Hypothalamus (tissue), 51 donors: ENCODE measurements around the gene CAMK1D.
A peak's percentile ranks its signal among the peaks of the same experiment; 100 is the strongest.
"Not testable (repeated sequence)": the region's sequence is repeated elsewhere in the genome, so short reads cannot be mapped to it uniquely, and the experiment has no call there.

Experiments
- DNase-seq, 51 donors: peaks; one replicate each; lab custom pipeline; 2025; lab: John Stamatoyannopoulos, UW

CAMK1D gene

GRCh38 chr10:12797471-12798262, 448.3 kb downstream of the CAMK1D start:
- no peak for DNase-seq

GRCh38 chr10:12799144-12799543, 449.8 kb downstream of the CAMK1D start:
- no peak for DNase-seq

- DNase-seq: no peak
Observed at GRCh38 chr10:12799714-12800113, 450.4 kb downstream of the CAMK1D start.

GRCh38 chr10:12800302-12800701, 451.0 kb downstream of the CAMK1D start:
- DNase-seq: no peak

GRCh38 chr10:12801214-12802087, 452.1 kb downstream of the CAMK1D start:
- no peak for DNase-seq

- DNase-seq: no peak
Observed at GRCh38 chr10:12803776-12804175, 454.4 kb downstream of the CAMK1D start.

DNA sequence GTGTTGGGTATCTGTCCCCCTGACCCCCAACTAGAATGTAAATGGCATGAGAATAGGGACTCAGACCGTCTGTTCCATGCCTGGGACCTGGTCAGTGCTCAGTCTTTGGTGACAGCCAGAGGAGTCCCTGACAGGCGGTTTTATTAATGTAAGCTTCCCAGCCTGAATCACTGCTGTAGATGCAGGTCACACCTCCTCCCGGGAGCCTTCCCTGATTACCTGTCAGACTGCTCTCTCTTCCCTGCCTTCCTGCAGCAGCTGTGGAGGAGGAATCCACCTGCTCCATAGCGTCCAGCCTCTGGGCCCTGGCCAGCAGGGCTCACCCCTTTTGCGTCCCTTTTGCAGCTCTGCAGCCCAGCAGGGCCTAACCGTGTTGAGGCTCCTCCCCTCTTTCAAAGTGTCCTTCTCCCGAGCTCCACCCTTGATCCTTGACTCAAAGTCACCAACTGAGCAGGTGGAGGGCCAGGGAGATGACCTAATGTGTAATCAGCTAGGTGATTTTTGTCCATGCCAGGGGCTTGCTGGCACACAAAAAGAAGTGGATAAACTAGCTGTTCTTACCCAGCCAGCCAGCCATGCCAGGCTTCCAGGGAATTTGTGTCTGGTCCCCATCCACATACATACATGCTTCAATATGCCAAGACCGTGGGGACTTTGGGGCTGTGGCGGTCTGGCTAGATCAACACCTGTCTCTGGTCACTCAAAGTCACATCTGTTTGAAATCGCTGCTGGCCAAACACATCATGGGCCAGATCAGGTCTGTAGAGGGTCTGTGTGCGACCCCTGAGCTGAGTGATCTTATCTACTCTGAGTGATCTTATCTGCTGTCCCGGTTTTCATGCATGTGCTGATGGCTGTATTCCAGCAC, 457.1 kb downstream of the CAMK1D start:
- no peak for DNase-seq

GRCh38 chr10:12807096-12807755, 457.9 kb downstream of the CAMK1D start:
- no peak for DNase-seq

DNA sequence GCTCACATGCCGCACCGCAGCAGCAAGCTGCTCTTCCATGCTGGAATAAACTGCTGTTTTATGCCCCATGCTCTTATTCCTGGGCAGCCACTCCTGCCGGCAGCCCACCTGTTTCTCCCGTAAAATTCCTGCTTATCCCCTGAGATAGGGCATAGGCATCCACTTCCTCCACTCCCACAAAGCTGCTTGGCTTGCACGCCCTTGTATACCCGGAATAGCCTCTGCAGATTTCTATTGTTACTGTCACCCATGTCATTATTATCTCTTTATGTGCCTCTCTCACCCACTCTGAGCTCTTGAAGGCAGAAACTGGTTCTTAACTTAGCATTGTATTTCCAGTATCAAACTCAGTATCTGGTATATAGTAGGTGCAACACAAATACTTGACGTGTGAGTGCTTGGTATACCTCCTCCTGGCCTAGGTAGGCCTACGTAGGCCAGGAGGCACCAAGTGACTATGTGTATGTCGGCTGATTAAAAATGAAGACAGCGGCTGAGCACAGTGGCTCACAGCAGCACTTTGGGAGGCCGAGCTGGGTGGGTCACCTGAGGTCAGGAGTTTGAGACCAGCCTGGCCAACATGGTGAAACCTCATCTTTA, 458.8 kb downstream of the CAMK1D start:
- DNase-seq: no peak

DNA sequence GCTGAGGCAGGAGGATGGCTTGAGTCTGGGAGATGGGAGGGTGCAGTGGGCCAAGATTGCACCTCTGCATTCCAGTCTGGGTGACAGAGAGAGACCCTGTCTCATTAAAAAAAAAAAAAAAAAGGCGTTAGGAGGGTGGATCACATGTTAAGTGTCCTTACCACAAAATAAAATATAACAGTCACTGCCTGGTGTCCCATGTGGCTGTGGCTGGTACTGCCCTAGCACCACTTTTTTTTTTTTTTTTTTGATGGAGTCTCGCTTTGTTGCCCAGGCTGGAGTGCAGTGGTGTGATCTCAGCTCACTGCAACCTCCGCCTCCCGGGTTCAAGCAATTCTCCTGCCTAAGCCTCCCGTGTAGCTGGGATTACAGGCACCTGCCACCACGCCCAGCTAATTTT, 460.7 kb downstream of the CAMK1D start:
- DNase-seq: not testable (repeated sequence)

DNA sequence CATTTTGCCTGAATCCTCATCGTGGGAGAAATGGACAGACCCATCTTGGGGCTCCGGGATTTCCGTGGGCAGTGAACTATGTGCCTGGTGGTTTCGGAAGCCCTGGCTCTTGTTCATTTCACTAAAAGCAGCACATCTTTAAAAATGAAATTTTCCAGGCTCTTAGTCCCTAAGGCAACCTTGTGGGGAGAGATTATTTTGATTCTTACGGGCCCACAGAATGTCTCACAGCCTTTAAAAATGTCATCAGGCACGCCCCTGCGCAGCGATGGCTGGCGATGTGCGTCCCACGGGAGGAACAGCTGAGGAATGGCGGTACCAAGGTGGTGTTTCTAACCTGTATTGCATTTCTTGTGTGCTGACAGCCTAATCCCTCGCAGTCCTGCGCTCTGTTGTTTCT, 462.5 kb downstream of the CAMK1D start:
- DNase-seq: no peak

GRCh38 chr10:12812571-12812970, 463.2 kb downstream of the CAMK1D start:
- no peak for DNase-seq

GRCh38 chr10:12814166-12814565, 464.8 kb downstream of the CAMK1D start:
- no peak for DNase-seq

- no peak for DNase-seq
Observed at GRCh38 chr10:12819071-12819470, 469.7 kb downstream of the CAMK1D start.

- DNase-seq: no peak
Observed at GRCh38 chr10:12819656-12820055, 470.3 kb downstream of the CAMK1D start.

DNA sequence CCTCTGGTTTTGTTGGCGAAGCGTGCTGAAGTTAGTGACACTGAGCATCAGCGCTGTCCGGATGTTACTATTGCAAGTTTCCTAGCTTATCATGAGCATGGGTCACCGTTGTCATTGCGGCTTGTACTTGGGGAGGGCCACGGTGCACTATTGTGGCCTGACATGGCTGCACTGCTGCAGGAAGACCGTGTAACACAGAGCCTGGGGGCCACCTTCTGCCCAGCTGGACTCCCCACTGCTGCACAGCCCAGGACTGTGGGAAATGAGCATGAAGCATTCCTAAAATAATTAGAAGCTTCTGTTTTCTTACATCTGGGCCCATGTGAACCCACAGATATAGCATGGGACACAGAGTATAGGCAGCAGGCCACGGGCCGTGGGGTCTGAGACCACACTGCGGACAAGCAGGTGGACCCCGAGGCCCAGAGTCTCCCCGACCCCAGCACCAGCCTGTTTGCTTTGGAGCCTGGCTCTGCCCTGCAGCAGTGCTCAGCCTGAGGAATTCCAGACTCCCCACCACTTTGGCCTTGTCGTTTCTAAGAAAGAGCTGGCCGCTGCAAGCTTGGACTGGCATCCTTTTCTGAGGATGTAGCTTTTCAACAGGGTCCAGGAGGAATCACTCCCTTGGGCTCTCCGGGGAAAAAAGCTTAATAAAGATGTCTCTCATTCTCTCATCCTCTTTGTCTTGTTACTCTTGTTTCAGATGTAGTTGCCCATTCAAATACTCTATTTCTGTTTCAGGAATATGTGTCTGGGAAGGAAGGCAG, 473.0 kb downstream of the CAMK1D start:
- no peak for DNase-seq

DNA sequence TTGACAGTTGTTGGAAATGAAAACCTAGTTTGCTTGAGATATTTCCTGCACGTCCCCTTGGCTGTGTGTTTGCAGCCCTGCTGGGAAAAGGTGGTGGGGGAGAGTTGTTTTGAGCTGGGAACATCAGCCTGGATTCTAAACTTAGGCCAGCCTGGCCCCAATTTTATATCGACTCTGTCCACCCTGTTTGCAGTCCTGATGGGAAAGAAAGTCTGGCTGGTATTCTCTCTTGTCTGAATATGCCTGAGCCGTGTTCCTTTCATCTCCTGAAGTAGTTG, 473.5 kb downstream of the CAMK1D start:
- DNase-seq: no peak

DNA sequence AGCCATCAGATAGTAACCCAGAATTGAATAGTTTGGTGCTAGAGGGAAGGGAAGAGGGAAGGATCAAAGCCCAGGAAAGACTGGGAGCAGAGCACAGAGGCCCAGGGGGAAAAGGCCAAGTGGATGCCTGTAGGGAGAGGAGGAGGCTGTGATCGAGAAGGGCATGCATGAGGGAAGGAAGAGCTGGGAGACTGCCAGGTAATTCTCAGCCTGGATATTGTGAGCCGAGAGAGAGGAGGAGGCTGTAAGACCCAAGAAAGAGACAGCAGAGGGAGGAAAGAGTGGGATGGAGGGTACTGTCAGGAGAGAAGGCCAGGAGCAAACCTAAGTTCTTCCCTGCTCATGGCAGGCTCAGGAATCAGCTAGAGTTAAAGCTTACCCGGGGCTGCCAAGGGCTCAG, 474.0 kb downstream of the CAMK1D start:
- DNase-seq: peak in 1 of 51 donors; percentile 13

DNA sequence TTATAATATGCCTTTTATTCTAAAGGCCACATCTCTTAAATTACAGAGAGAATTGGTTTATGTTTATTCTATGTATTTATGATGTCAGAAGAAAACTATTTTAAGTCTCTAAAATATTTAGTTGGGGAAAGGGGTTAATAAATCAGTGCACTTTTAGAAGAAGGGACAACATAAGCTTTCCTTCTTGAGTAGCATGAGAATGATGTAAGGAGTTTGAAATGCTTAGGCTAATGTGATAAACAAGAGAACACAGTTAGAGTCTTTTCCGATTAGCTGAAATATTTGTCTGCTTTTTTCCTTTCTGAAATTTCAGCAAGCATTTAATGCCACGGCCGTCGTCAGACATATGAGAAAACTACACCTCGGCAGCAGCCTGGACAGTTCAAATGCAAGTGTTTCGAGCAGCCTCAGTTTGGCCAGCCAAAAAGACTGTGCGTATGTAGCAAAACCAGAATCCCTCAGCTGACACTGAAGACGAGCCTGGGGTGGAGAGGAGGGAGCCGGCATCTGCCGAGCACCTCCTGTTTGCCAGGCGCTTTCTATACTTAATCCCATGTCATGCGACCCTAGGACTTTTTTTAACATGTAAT, 476.0 kb downstream of the CAMK1D start:
- DNase-seq: no peak
